ENCODE results near the gene LTBP1. TPM values are rescaled to one million over a fixed set of nuclear protein-coding genes. Genes with fewer than 3 reads are reported as not detected.

The LTBP1 gene
- total RNA-seq, 2 experiments from 2014 or later = 0.19 to 0.23 TPM

DNA sequence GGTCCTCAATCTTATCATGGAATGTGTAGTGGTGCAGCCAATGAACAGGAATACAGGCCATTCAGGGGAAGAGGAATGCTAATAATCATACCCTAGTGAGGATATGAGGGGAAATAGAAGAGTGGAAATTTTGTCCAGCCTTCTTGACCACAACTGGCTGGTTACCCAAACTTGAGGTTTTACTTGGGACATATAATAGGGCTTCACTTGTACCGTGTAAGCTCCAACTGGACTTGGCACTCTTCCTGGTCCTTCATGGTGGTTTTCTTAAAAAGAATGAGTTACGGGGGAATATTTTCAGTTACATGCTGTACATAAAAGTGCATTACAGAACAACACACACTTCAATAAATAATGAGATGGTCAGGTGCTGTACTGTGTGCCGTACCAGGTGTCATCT is 294.8 kb downstream of the LTBP1 start:
- POLR2A ChIA-PET = no interaction called here
- H3K9me3 Mint-ChIP-seq = no peaks in the 10 kb centered on the region
- no peaks in the 10 kb centered on the region for H3K36me3 Mint-ChIP-seq
- H3K4me1 Mint-ChIP-seq = no peaks in the 10 kb centered on the region
- ATAC-seq (ENCODE audit: low read depth) = no peak
- peaks cover 3% of the 10 kb centered on the region for H3K27me3 Mint-ChIP-seq
- H3K4me3 Mint-ChIP-seq = no peak overlapping the region
- no peak for DNase-seq
- H3K27ac Mint-ChIP-seq = no peak overlapping the region

GRCh38 chr2:33242845-33243244 is 296.1 kb downstream of the LTBP1 start:
- H3K9me3 Mint-ChIP-seq = no peaks in the 10 kb centered on the region
- H3K36me3 Mint-ChIP-seq = no peaks in the 10 kb centered on the region
- peaks cover 3% of the 10 kb centered on the region for H3K27me3 Mint-ChIP-seq
- POLR2A ChIA-PET = no interaction called here
- H3K27ac Mint-ChIP-seq = no peak overlapping the region
- H3K4me3 Mint-ChIP-seq = no peak overlapping the region
- ATAC-seq (ENCODE audit: low read depth) (no peak), DNase-seq (no peak)
- no peaks in the 10 kb centered on the region for H3K4me1 Mint-ChIP-seq

GRCh38 chr2:33246432-33246831 is 299.7 kb downstream of the LTBP1 start:
- Mint-ChIP-seq H3K27me3 (peaks cover 4% of the 10 kb centered on the region), H3K9me3 (no peaks in the 10 kb centered on the region), H3K36me3 (no peaks in the 10 kb centered on the region), H3K4me3 (no peak overlapping the region), H3K27ac (no peak overlapping the region), H3K4me1 (no peaks in the 10 kb centered on the region)
- POLR2A ChIA-PET = no interaction called here
- DNase-seq (no peak), ATAC-seq (ENCODE audit: low read depth) (no peak)

DNA sequence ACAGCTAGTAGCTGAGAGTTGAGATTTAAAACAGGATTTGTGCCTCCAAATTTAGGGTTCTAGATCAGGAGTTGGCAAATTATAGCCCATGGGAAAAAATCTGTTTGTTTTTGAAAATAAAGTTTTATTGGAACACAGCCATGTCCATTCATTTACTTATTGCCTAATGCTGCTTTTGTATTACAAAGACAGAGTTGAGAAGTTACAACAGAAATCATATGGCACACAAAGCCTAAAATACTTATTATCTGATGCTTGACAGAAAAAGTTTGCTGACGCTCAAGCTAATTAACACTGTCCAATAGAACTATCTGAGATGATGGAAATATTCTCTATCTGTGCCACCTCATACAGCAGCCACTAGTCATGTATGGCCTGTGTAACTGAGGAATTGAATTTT is 300.6 kb downstream of the LTBP1 start:
- H3K9me3 Mint-ChIP-seq = no peaks in the 10 kb centered on the region
- H3K27ac Mint-ChIP-seq = no peak overlapping the region
- POLR2A ChIA-PET = no interaction called here
- H3K4me3 Mint-ChIP-seq = no peak overlapping the region
- DNase-seq (no peak), ATAC-seq (ENCODE audit: low read depth) (no peak)
- peaks cover 4% of the 10 kb centered on the region for H3K27me3 Mint-ChIP-seq
- no peaks in the 10 kb centered on the region for H3K36me3 Mint-ChIP-seq
- no peaks in the 10 kb centered on the region for H3K4me1 Mint-ChIP-seq

DNA sequence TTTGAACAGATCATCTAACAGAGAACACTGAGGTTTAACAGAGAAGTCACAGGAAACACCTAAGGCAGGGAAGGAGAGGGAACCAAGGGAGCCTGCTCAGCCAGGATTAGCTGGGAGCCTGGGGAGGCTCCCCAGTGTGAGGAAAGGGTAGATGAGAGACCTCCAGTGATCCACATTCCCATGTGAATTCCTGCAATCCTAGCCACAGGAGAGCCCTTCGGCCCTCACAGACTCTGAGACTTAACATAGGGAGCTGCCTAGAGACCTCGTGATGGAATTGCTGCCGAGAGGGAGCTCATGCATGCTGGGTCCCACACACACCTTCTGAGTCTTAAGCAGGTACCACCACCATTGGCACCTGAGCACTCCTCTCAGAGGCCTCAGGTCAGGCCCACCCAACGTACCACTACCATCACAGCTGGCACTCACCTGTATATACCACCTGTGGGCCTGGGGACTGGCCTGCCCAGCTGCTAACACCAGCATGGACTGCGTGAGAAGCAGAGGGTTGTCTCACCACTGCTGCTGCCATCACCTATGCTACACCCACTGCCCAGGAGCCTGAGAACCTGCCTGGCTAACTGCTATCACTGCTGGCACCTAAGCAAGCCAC is 303.8 kb downstream of the LTBP1 start:
- no peaks in the 10 kb centered on the region for H3K4me1 Mint-ChIP-seq
- no peak overlapping the region for H3K27ac Mint-ChIP-seq
- H3K4me3 Mint-ChIP-seq = no peak overlapping the region
- DNase-seq = no peak
- POLR2A ChIA-PET = no interaction called here
- peaks cover 4% of the 10 kb centered on the region for H3K27me3 Mint-ChIP-seq
- H3K9me3 Mint-ChIP-seq = no peaks in the 10 kb centered on the region
- no peaks in the 10 kb centered on the region for H3K36me3 Mint-ChIP-seq
- ATAC-seq (ENCODE audit: low read depth) = no peak

DNA sequence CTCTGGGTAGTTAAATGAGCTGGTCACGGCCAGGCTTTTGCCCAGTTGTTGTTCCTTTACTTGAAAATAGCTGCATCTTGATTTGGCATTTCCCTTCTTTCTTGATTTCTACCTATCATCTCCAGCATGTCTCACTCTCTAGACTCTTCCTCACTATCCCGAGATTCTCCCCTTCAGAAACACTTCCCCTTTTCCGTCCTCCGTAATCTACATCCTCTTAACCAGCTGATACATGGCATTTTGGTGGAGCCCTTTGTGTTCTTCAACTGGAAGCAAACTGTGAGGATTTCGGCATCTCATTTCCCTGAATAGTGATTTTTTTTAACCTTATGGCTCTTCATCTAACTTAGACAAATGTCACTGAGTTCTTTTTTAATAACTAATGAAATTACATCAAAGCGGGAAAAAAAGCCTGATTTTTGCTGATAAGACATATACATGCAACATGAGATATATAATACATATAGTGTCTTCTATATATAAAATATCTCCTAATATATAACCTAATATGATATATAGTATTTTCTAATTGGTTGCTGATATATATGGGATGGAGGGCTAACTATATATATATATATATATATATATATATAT is 309.5 kb downstream of the LTBP1 start:
- no peak overlapping the region for H3K4me3 Mint-ChIP-seq
- H3K27me3 Mint-ChIP-seq = no peaks in the 10 kb centered on the region
- H3K4me1 Mint-ChIP-seq = no peaks in the 10 kb centered on the region
- POLR2A ChIA-PET = no interaction called here
- ATAC-seq (ENCODE audit: low read depth) = no peak
- no peaks in the 10 kb centered on the region for H3K36me3 Mint-ChIP-seq
- no peak overlapping the region for H3K27ac Mint-ChIP-seq
- no peak for DNase-seq
- H3K9me3 Mint-ChIP-seq = no peaks in the 10 kb centered on the region

DNA sequence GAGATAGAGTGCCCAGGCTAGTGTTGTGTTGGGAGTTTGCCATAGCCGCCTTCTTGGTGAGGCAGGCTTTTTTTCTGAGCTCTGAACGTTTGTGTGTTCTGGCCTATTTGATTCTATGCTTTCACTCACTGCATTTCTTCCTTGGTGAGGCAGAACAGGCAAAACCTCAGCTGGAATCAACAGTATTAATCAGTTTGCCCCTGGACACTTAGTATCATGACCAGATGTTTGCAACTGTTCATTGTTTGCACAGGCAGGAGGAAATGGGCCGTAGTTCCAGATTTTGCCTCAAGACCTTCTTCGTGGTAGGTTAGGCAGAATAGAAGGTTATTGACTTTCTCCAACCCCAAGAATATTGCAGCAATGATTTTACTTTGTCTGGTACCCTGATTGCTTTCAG is 311.6 kb downstream of the LTBP1 start:
- Mint-ChIP-seq H3K4me1 (no peaks in the 10 kb centered on the region), H3K27me3 (no peaks in the 10 kb centered on the region), H3K9me3 (no peaks in the 10 kb centered on the region), H3K27ac (no peak overlapping the region), H3K4me3 (no peak overlapping the region), H3K36me3 (no peaks in the 10 kb centered on the region)
- ATAC-seq (ENCODE audit: low read depth) (no peak), DNase-seq (no peak)
- POLR2A ChIA-PET = no interaction called here

DNA sequence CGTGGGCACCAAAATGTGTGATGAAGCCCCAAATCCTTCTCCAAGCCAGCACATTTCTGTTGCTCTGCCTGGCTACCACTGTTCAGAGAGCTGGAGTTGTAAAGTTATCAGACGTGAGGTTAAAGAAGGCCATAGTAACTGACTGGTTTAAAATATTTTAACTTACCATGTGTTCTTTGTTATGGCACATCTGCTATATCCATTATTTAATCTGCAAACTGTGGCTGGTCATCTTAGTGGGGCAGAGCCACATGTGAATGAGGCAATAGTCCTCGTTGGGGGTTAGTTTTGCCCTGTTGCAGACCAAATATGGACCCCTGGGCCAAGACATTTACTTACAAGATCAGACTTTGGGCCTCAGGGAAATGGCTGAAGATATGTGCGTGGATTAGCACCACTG is 315.3 kb downstream of the LTBP1 start:
- no peak overlapping the region for H3K4me3 Mint-ChIP-seq

DNA sequence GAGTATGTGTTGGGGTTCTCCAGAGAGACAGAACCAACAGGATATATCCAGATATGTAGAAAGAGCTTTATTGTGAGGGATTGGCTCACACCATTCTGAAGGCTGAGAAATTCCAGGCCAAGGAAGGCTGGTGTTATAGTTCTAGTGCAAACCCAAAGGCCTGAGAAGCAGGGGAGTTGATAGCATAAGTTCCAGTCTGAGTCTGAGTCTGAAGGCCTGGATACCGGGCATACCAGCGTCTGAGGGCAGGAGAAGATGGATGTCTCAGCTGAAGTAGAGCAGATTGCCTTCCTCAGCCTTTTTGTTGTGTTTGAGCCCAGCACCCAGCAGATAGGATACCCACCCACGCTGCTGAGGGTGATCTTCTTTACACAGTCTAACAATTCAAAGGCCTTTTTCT is 318.0 kb downstream of the LTBP1 start:
- Mint-ChIP-seq H3K4me1 (no peaks in the 10 kb centered on the region), H3K9me3 (peaks cover 1% of the 10 kb centered on the region), H3K36me3 (no peaks in the 10 kb centered on the region), H3K27me3 (peaks cover 5% of the 10 kb centered on the region), H3K4me3 (no peak overlapping the region), H3K27ac (no peak overlapping the region)
- DNase-seq (no peak), ATAC-seq (ENCODE audit: low read depth) (no peak)
- POLR2A ChIA-PET = no interaction called here

More for the DNA sequence above, 315.3 kb downstream of the LTBP1 start:
- DNase-seq (no peak), ATAC-seq (ENCODE audit: low read depth) (no peak)
- Mint-ChIP-seq H3K36me3 (no peaks in the 10 kb centered on the region), H3K9me3 (no peaks in the 10 kb centered on the region), H3K27ac (no peak overlapping the region), H3K4me1 (no peaks in the 10 kb centered on the region), H3K27me3 (peaks cover under 1% of the 10 kb centered on the region)
- POLR2A ChIA-PET = no interaction called here

GRCh38 chr2:33265584-33266338 is 319.0 kb downstream of the LTBP1 start:
- POLR2A ChIA-PET = no interaction called here
- ATAC-seq (ENCODE audit: low read depth) (no peak), DNase-seq (no peak)
- H3K4me1 Mint-ChIP-seq = no peaks in the 10 kb centered on the region
- no peak overlapping the region for H3K27ac Mint-ChIP-seq
- peaks cover 5% of the 10 kb centered on the region for H3K27me3 Mint-ChIP-seq
- H3K9me3 Mint-ChIP-seq = peaks cover 1% of the 10 kb centered on the region
- no peak overlapping the region for H3K4me3 Mint-ChIP-seq
- H3K36me3 Mint-ChIP-seq = no peaks in the 10 kb centered on the region

DNA sequence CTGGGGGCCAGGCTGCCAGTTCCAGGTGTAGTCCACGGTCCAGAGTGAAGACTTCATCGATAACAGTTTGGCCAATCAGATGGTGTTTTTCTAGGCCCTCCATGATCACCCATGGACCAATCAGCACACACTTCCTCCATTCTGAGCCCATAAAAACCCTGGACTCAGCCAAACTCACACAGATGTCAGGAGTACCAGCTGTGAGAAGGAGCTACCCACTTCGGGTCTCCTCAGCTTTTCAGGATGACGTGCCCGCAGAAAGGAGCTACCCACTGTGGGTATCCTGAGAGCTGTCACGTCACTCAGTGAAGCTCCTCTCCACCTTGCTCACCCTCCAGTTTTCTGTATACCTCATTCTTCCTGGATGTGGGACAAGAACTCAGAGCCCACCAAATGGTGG is 319.7 kb downstream of the LTBP1 start:
- Mint-ChIP-seq H3K4me3 (no peak overlapping the region), H3K27me3 (peaks cover 5% of the 10 kb centered on the region)
- POLR2A ChIA-PET = no interaction called here

DNA sequence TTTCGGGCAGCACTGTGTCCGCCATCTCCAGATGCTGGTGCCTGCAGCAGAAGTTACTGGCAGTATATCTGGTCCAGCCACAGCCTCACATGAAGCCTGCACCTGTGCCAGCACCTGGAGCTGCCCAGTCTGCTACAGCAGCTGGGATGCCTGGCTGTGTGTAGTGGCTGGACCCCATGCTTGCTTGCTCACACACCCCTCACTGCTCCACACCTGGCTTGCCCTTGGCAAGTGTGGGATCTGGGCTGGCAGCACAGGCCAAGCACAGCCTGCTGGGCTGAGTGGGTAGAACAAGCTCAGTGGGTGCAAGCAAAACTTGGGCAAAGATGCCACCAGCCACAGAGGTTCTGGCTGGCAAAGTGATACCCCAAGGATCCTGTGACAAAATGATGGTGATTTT is 320.3 kb downstream of the LTBP1 start:
- Mint-ChIP-seq H3K9me3 (peaks cover 1% of the 10 kb centered on the region), H3K27me3 (peaks cover 5% of the 10 kb centered on the region), H3K4me1 (no peaks in the 10 kb centered on the region), H3K27ac (no peak overlapping the region), H3K36me3 (no peaks in the 10 kb centered on the region), H3K4me3 (no peak overlapping the region)
- no peak for ATAC-seq (ENCODE audit: low read depth)
- DNase-seq = no peak
- POLR2A ChIA-PET = no interaction called here

More for the DNA sequence above, 319.7 kb downstream of the LTBP1 start:
- no peaks in the 10 kb centered on the region for H3K36me3 Mint-ChIP-seq
- H3K4me1 Mint-ChIP-seq = no peaks in the 10 kb centered on the region
- ATAC-seq (ENCODE audit: low read depth) (no peak), DNase-seq (no peak)
- no peak overlapping the region for H3K27ac Mint-ChIP-seq
- H3K9me3 Mint-ChIP-seq = peaks cover 1% of the 10 kb centered on the region

GRCh38 chr2:33267756-33268155 is 321.0 kb downstream of the LTBP1 start:
- Mint-ChIP-seq H3K4me3 (no peak overlapping the region), H3K27ac (no peak overlapping the region), H3K36me3 (no peaks in the 10 kb centered on the region), H3K9me3 (peaks cover 1% of the 10 kb centered on the region), H3K4me1 (peaks cover 2% of the 10 kb centered on the region), H3K27me3 (peaks cover 5% of the 10 kb centered on the region)
- ATAC-seq (ENCODE audit: low read depth) = no peak
- DNase-seq = no peak
- POLR2A ChIA-PET = no interaction called here

- POLR2A ChIA-PET = no interaction called here
- Mint-ChIP-seq H3K4me1 (peaks cover 2% of the 10 kb centered on the region), H3K36me3 (no peaks in the 10 kb centered on the region), H3K27me3 (peaks cover 5% of the 10 kb centered on the region), H3K4me3 (no peak overlapping the region), H3K27ac (no peak overlapping the region), H3K9me3 (peaks cover 1% of the 10 kb centered on the region)
- no peak for DNase-seq
- ATAC-seq (ENCODE audit: low read depth) = no peak
Measured at GRCh38 chr2:33268246-33268831, 321.6 kb downstream of the LTBP1 start.
